Bronchus fibroblast of lung (primary cell): ENCODE measurements around the gene SKP1. TPM values are rescaled to one million over a fixed set of nuclear protein-coding genes. Genes with fewer than 3 reads are reported as not detected.

ENCODE experiments used
- total RNA-seq: library from RNA; depleted of rRNA; stranded (reverse); fragments of >200 nt; gene quantifications from 2 replicates; pipeline ENCODE4 v1.2.3, GENCODE V29; 2015

The SKP1 gene
- 285 and 312 TPM in 2 replicates for total RNA-seq

GRCh38 chr5:134176511-134177368 lies at the start of gene SKP1:
TSS of gene SKP1 (minus strand) at chr5:134176950. CDS start at chr5:134174022, 2,928 bp downstream.

GRCh38 chr5:134225780-134226440 lies 49.2 kb upstream of the SKP1 start, which contains the start of gene PPP2CA:
TSS of gene PPP2CA (minus strand) at chr5:134226073. CDS start at chr5:134225861, 212 bp downstream.

GRCh38 chr5:134113902-134114875 lies 62.6 kb downstream of the SKP1 start, which contains the start of gene TCF7:
TSS of gene TCF7 (plus strand) at chr5:134114681. CDS start at chr5:134114907, 226 bp downstream.

Other genes starting within 250 kb of the SKP1 start
- gene C5orf15, start 208.3 kb downstream of the SKP1 start, total RNA-seq: 42.2 and 48.9 TPM in 2 replicates
- gene VDAC1, start 172.0 kb downstream of the SKP1 start, total RNA-seq: 258 and 284 TPM in 2 replicates
- gene TCF7, start 62.3 kb downstream of the SKP1 start, total RNA-seq: 2.7 and 4.3 TPM in 2 replicates
- gene PPP2CA, start 49.1 kb upstream of the SKP1 start, total RNA-seq: 234 and 276 TPM in 2 replicates
- gene CDKL3, start 190.2 kb upstream of the SKP1 start, total RNA-seq: 0.59 and 1.0 TPM in 2 replicates
- 13.1 and 14.0 TPM in 2 replicates for gene UBE2B, start 194.6 kb upstream of the SKP1 start, total RNA-seq
- 58.0 and 58.3 TPM in 2 replicates for gene CDKN2AIPNL, start 234.9 kb upstream of the SKP1 start, total RNA-seq